C4-2B (cell line): ENCODE data around the gene JARID2.

Experiments used
- ZFX ChIP-seq: fragments of 450-650 bp; IDR thresholded peaks from 2 replicates; pipeline ENCODE4 v1.6.1; 2017
- TF ChIP-seq, protein P1 (sequence below): fragments of 450-650 bp; conservative IDR thresholded peaks from 2 replicates; pipeline ENCODE4 v1.5.1; 2017; ENCODE audit warnings: mild to moderate bottlenecking

DNA sequence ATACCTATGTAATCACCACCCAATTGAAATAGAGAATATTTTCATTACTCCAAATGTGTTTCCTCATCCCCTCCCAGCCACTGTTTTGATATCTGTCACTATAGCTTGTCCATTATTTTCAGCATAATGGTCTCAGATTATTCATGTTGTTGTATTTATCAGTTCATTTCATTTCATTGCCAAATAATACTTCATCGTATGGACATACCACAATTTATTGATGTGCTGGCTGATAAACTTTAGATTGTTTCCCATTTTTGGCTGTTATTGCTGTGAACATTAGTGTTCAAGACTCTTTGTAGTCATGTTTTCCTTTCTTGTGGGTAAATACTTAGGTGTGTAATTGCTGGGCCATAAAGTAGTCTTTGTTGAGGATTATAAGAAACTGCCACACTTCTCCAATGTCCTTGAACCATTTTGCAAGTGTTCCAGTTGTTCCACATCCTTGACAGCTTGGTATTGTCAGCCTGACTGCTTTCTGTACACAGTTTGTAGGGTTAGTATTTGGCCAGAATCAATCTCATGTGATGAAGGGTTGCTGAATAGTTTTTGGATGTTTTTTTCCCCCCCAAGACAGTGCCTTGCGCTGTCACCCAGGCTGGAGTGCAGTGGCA lies 44.3 kb downstream of the JARID2 start:
- TF ChIP-seq, protein P1, sequence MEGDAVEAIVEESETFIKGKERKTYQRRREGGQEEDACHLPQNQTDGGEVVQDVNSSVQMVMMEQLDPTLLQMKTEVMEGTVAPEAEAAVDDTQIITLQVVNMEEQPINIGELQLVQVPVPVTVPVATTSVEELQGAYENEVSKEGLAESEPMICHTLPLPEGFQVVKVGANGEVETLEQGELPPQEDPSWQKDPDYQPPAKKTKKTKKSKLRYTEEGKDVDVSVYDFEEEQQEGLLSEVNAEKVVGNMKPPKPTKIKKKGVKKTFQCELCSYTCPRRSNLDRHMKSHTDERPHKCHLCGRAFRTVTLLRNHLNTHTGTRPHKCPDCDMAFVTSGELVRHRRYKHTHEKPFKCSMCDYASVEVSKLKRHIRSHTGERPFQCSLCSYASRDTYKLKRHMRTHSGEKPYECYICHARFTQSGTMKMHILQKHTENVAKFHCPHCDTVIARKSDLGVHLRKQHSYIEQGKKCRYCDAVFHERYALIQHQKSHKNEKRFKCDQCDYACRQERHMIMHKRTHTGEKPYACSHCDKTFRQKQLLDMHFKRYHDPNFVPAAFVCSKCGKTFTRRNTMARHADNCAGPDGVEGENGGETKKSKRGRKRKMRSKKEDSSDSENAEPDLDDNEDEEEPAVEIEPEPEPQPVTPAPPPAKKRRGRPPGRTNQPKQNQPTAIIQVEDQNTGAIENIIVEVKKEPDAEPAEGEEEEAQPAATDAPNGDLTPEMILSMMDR: no peak
- TF ChIP-seq ZFX: no peak
